GM15510 (cell line): ENCODE results near the gene OR52A1.

Experiments used
- POLR2A ChIP-seq: IDR thresholded peaks from 3 replicates; pipeline ENCODE4 v1.6.1; 2011; ENCODE audit warnings: borderline replicate concordance; ENCODE audit not compliant: insufficient read length; ENCODE audit errors: extremely low read depth

OR52A1 gene

DNA sequence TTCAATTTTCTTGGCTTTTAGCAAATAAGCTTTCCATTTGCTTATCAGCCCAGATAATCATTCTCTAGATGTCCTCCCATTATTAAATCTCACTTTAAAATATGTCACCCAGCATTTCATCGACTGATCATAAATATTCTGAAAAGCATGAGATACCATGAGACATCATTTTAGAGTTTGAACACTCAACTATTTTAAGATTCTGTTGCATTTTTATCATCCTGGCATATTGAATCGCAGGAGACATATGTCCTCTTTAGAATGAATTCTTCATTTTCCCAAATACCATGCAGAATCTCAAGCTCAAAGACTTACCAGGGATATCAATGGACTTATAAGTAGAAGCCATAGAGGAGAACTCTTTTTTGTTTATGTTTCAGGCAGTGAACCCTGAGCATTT, 16.6 kb downstream of the OR52A1 start, which contains the start of gene OR52A5:
Gene OR52A5 (minus strand): TSS at position 361 of the 400 bp plus-strand sequence. CDS start 5,714 bp downstream, outside the sequence.
- no peak for TF ChIP-seq POLR2A

DNA sequence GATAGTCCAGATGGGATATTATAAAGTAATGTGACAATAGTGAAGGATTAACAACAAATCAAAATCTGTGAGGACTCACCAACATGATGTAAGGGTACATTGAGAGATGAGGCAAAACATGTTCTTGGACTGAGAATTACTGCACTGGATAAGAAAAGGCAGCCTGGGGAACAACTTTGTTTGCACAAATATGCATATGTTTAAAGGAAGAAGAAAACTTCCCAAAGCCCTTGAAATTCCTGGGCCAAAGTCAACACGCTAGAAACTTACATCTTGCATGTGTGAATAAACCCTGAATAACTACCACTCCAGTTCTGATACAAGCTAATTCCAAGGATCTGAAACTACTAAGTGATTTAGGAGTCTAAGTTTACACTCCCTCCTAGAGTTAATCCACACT, 17.5 kb downstream of the OR52A1 start:
- no peak for TF ChIP-seq POLR2A

DNA sequence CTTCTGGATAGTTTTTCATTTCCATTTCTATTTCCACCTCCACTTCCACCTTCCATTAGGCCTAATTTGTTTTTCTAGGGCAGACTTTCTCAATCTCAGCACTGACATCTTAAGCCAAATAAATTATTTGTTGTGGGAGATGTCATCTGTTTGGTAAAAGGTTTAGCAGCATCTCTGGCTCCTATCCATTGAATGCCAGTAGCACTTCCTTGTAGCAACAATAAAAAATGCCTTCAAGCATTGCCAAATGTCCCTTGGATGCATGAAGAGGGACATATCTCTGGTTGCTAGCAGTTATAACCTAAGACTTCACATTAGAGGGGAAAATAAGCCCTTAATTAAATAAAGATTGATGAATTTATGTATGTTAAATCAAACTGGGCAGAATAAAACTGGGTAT, 18.3 kb downstream of the OR52A1 start:
- no peak for TF ChIP-seq POLR2A

DNA sequence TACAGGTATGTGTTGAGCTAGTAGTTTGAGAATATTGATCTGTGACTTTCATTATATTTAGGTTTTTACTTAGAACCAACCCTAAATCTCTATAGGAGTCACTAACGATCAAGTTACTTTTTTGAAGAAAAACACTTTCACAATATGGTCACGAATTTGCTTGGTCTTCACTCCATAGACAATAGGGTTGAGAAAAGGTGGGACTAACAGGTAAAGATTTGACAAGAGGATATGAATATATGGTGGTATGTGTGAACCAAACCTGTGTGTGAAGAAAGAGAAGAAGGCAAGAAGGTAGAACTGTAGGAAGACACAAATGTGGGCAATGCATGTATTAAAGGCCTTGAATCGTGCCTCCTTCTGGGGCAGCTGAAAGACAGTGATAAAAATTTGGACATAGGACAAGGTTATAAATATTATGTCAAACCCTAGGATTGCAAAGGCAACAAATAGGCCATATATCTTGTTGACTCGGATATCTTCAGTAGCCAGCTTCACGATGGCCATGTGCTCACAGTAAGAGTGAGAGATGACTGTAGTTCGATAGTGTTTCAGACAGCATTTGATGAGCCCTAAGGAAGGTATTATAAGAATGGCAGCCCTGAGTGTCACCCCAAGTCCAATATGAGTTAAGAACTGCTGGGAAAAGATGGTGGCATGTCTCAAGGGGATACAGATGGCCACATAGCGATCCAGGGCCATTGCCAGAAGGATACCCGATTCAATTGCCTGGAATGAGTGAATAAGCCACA, 22.8 kb downstream of the OR52A1 start:
- TF ChIP-seq POLR2A: no peak

DNA sequence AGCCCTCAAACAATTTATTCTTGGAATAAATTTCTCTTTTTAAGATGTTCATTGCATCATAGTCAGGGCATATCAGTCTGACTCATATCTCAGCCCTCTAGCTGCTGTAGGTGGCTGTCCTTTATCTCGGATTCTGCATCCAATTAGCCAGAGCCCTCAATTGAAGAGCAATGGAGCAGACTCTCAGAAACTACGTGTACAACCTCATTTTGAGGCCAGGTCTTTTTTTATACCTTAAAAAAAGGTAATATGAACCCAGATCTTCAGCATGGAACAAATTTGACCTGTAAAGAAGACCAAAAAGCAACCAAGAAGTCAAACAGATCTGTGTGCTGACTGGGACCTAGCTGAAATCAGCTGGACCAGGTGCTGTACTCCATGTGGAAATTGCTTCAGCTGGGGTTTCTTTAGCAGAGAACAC, 25.1 kb downstream of the OR52A1 start:
- no peak for TF ChIP-seq POLR2A

DNA sequence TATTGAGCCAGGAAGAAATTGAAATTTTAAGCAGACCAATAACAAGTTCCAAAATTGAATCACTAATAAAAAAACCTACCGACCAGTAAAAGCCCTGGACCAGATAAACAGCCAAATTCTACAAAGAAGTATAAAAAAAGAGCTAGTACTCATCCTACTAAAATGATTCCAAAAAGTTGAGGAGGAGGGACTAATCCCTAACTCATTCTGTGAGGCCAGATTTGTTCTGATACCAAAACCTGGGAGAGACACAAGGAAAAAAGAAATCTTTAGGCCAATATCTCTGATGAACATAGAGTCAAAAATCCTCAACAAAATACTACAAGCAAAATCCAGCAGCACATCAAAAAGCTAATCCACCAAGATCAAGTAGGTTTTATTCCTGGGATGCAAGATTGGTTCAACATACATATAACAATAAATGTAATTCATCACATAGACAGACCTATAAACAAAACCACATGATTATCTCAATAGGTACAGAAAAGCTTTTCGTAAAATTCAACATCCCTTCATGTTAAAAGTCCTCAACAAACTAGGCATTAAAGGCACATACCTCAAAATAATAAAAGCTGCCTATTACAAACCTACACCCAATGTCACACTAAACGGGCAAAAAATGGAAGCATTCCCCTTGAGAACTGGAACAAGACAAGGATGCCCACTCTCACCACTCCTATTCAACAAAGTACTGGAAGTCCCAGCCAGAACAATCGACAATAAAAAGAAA, 29.5 kb downstream of the OR52A1 start:
- no peak for TF ChIP-seq POLR2A

DNA sequence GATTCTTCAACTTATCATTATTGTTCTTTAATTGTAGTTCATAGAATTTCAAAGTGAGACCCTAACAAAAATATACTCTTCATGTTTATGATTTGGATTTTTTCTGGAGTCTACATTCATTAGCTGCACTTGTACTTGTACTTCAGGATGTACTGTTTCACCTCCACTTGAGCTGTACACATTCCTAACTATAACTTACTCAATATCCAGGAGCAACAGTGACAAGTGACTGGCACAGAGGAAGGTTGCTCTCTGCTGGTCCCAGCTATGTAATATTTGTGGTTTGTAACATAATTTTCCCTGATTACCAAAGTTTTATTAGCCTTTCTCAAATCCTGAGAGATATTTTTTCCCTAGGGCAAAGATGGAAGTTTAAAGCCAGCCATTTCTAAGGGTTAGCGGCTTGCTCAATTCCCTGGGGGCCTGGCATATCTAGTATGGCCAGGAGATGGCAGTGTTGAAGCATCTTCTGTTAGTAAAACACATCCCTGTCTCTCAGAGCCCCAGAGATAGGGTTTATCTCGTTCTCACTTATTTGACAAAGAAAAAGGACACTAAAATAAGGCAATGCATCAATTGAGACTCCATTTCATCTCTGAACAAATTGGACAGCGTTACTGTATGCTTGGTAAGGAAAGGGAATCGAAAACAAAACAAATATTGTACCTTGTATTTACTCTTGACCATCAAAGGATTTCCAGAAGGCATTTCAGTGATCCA, 30.6 kb downstream of the OR52A1 start:
- no peak for TF ChIP-seq POLR2A

DNA sequence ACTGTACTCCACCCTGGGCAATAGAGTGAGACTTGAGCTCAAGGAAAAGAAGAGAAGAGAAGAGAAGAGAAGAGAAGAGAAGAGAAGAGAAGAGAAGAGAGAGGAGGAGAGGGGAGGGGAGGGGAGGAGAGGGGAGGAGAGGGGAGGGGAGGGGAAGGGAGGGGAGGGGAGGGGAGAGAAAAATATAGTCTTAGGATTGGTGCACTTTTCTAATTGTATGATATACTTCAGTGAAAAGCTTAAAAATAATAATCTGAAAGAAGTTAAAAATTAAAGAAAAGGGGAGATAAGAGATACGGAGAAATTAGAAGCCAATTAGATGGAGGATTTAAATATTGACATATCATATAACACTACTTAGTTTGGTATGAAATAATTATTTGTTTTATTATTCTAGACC, 35.7 kb downstream of the OR52A1 start:
- no peak for TF ChIP-seq POLR2A

DNA sequence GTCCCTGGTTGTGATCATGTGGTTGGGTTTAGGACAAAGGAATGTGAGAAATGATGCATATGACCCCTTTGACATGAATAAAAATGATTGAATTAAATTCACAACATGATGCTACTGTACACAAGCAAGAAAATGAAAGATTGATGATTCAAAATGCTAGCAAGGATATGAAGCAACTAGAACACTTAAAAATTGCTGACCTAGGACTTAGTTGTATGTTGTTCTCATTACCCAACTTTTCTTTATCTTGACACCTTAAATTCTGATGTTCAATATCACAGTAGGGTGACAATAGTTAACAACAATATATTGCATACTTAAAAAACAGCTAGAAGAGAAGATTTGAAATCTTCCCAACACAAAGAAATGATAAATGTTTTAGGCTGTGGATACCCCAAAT, 37.0 kb downstream of the OR52A1 start:
- TF ChIP-seq POLR2A: no peak

DNA sequence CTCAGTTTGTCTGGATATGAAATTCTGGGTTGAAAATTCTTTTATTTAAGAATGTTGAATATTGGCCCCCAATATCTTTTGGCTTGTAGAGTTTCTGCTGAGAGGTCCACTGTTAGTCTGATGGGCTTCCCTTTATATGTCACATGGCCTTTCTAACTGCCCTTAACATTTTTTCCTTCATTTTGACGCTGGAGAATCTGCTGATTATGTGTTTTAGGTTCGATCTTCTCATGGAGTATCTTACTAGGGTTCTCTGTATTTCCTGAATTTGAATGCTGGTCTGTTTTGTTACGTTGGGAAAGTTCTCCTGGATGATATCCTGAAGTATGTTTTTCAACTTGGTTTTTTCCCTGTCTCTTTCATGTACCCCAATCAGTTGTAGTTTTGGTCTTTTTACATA, 39.2 kb downstream of the OR52A1 start:
- TF ChIP-seq POLR2A: no peak

DNA sequence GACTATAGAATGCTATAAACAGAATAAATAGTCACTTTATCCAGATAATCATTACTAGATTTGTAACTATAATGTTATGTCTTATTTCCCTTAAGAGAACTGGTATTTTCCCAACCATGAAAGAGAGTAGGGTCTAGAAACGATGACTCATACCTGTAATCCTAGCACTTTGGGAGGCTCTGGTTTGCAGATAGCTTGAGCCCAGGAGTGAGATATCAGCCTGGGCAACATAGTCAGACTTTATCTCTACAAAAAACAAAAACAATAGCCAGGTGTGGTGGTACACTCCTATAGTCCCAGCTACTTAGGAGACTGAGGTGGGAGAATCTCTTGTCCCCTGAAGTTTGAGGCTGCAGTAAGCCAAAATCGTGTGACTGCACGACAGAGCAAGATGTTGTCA, 47.3 kb downstream of the OR52A1 start:
- no peak for TF ChIP-seq POLR2A

DNA sequence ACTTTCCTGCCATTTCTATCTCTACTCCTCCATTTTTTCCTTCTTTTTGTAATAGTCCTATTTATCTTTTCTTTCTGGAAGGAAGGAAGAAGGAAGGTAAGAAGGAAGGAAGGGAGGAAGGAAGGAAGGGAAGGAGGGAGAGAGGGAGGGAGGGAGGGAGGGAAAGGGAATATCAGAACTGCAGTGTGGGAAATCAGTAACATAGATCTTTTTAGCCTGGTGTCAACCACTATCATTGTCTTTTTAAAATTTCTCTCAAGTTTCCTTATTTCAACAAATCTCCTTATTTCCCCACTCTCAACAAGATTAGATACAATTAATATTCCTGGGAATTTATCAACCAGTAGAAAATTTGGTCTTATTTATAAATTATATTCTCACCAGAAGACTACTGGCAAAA, 51.5 kb downstream of the OR52A1 start:
- TF ChIP-seq POLR2A: no peak

DNA sequence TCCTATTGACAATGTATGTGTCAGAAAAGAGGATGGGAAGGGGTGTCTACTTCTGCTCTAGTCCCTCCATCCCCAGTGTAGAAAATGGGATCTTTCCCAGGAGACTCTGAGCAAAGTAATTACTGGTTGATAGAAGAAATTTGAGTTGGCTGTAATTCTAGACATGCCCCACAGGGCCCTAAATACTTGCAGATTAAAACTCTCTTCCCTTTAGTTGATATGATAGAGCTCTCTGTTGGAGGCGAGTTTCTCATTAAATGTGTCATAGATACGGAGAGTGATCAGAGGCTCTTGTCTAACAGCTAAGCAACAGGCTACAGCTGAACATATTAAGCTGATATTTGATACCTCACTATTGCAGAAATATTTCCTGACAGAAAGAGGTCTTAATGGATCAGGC, 52.3 kb downstream of the OR52A1 start:
- no peak for TF ChIP-seq POLR2A

DNA sequence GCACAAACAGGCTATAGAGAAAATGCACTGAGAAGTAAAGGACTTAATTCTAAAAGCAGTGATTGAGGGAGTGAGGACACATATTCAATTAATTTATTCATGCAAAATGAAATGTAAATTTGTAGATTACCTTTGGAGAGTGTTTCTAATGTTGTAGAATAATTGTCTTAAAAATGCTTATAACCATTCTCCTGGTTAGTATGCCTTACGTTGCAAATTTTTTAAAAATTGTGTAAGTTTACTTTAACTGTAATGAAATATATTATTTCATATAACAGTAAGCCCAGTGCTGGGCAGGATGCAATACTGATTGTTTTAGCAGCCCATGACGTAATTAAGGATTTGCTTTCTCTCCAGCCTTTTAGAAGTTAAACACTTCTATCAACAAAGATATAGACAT, 58.5 kb downstream of the OR52A1 start:
- TF ChIP-seq POLR2A: no peak
